BJ (cell line): ENCODE measurements around the gene PASD1. TPM values are rescaled to one million over a fixed set of nuclear protein-coding genes. Genes with fewer than 3 reads are reported as not detected.

Experiments used
- CTCF ChIA-PET: fragments of 350-600 bp; formaldehyde crosslinking; extraction: SDS; loops from one replicate; lab custom pipeline; 2021; ENCODE audit warnings: antibody characterized with exemption, inconsistent platforms; lab: Yijun Ruan, JAX
- POLR2A ChIA-PET: fragments of 300-600 bp; sonication (Branson Sonifier 250); formaldehyde crosslinking; extraction: SDS; loops from one replicate; lab custom pipeline; 2021; ENCODE audit warnings: antibody characterized with exemption; lab: Charles Lee
- DNase-seq: peaks from one replicate; pipeline ENCODE4 v3.0.0-alpha.2; 2011; ENCODE audit warnings: low read depth
- H3K27me3 ChIP-seq: 2 replicates; pipeline ENCODE4 v1.6.0; 2011; ENCODE audit warnings: low read length; ENCODE audit not compliant: control insufficient read depth, insufficient read depth
- H3K36me3 ChIP-seq: 2 replicates; pipeline ENCODE4 v1.5.1; 2011; ENCODE audit warnings: low read length; ENCODE audit not compliant: control insufficient read depth, insufficient read depth
- H3K4me3 ChIP-seq: 2 replicates; pipeline ENCODE4 v1.5.1; 2011; ENCODE audit warnings: low read depth, mild to moderate bottlenecking, control low read depth, low read length
- polyA minus RNA-seq: library from RNA; depleted of rRNA, polyadenylated mRNA; stranded (reverse); fragments of >200 nt; gene quantifications from 2 replicates; pipeline ENCODE4 v1.2.3, GENCODE V29; 2011; rRNA and poly(A)+ RNA removed
- polyA plus RNA-seq: library from polyadenylated mRNA; depleted of rRNA; stranded (reverse); fragments of >200 nt; gene quantifications from 2 replicates; pipeline ENCODE4 v1.2.3, GENCODE V29; 2011; rRNA removed
- TF ChIP-seq, protein P1 (sequence below): IDR thresholded peaks from 2 replicates; pipeline ENCODE4 v1.5.1; 2011; ENCODE audit warnings: low read depth, mild to moderate bottlenecking, control low read depth, inconsistent platforms, low read length, moderate library complexity; ENCODE audit not compliant: insufficient read depth

Gene PASD1, protein sequence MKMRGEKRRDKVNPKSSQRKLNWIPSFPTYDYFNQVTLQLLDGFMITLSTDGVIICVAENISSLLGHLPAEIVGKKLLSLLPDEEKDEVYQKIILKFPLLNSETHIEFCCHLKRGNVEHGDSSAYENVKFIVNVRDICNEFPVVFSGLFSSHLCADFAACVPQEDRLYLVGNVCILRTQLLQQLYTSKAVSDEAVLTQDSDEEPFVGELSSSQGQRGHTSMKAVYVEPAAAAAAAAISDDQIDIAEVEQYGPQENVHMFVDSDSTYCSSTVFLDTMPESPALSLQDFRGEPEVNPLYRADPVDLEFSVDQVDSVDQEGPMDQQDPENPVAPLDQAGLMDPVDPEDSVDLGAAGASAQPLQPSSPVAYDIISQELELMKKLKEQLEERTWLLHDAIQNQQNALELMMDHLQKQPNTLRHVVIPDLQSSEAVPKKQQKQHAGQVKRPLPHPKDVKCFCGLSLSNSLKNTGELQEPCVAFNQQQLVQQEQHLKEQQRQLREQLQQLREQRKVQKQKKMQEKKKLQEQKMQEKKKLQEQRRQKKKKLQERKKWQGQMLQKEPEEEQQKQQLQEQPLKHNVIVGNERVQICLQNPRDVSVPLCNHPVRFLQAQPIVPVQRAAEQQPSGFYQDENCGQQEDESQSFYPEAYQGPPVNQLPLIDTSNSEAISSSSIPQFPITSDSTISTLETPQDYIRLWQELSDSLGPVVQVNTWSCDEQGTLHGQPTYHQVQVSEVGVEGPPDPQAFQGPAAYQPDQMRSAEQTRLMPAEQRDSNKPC
- polyA plus RNA-seq (not detected in 2 replicates), polyA minus RNA-seq (not detected in 2 replicates)

DNA sequence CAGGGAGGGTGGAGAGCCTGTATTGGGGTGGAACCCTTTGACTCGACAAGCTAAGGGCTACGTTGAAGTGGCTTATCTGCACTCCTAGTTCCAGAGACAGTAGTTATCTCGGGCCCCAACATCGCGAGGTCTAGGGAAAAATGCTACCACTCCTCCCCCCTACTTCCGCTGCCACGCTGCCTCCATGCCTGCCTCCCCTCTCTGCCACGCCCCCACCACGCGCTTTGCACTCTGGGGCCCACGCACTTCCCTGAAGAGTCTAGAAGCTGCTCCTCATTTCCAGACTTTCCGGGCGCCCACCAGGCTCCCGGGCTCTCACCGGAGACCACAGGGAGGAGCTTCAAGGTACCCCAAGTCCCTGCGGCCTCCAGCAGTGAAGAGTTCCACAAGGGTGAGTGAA is at the start of gene PASD1:
Gene PASD1 (plus strand): TSS at position 227 of the 400 bp plus-strand sequence. CDS start 37,879 bp downstream, outside the sequence.
- ChIA-PET CTCF (no interaction called here), POLR2A (no interaction called here)
- Histone ChIP-seq H3K4me3 (no peak within 1 kb of the TSS), H3K27me3 (no peaks in the 10 kb centered on the region), H3K36me3 (no peaks in the 10 kb centered on the region)
- no peak for DNase-seq
- TF ChIP-seq, protein P1, sequence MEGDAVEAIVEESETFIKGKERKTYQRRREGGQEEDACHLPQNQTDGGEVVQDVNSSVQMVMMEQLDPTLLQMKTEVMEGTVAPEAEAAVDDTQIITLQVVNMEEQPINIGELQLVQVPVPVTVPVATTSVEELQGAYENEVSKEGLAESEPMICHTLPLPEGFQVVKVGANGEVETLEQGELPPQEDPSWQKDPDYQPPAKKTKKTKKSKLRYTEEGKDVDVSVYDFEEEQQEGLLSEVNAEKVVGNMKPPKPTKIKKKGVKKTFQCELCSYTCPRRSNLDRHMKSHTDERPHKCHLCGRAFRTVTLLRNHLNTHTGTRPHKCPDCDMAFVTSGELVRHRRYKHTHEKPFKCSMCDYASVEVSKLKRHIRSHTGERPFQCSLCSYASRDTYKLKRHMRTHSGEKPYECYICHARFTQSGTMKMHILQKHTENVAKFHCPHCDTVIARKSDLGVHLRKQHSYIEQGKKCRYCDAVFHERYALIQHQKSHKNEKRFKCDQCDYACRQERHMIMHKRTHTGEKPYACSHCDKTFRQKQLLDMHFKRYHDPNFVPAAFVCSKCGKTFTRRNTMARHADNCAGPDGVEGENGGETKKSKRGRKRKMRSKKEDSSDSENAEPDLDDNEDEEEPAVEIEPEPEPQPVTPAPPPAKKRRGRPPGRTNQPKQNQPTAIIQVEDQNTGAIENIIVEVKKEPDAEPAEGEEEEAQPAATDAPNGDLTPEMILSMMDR, result no peak

DNA sequence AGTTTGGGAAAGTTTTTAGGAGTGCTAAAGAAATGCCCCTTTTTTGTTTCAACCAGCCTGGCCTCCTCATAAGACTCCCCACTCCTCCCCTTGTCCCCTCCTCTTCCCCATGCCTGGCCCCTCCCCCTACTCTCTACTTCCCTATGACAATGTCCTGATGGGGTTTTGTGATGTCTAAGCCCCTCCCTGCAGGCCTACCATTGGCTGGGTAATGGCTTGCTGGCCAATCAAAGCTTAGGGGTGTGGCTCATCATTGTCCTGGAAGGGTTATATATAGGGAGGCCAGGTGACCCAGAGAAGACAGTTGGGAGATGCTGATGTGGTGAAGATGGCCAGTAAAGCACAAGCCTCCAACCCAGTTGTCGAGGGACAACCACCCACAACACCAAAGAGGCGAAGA is 48.2 kb upstream of the PASD1 start:
- POLR2A ChIA-PET, result no interaction called here
- CTCF ChIA-PET, result no interaction called here
- TF ChIP-seq, protein P1, result no peak
- Histone ChIP-seq H3K27me3 (no peaks in the 10 kb centered on the region), H3K4me3 (no peak overlapping the region), H3K36me3 (no peaks in the 10 kb centered on the region)
- no peak for DNase-seq

DNA sequence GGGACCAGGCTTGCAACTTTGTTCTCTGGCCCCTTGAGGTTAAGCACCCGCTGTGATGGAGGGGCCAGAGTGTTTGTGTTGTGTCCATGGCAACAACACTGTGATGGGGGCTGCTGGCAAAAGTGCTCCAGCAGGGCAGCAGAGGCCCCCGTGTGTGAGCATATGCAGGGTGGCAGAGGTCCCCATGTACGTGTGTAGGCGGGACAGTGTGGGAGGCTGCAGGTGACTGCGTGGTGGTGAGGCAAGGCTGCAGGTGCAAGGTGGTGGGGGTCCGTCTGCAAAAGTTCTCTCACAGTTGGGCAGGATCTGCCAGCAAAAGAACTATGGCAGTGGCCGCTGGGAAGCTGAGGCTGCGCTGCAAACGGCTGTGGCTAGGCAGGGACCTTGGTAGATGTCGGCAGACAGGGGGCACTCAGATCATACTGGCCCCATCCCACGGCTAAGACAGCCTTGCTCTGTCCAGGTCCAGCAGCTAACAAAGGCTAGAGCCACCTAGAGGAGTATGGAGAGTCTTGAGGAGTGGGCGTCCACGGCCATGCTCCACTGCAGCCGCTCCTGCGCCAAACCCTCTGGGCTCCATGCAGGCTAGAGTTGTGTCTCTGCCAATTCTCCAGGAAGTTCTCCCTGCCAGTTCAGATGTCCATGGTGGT is 46.8 kb upstream of the PASD1 start:
- POLR2A ChIA-PET, result no interaction called here
- TF ChIP-seq, protein P1, result no peak
- DNase-seq, result no peak
- no peak overlapping the region for H3K4me3 ChIP-seq
- CTCF ChIA-PET, result no interaction called here
- no peaks in the 10 kb centered on the region for H3K27me3 ChIP-seq
- no peaks in the 10 kb centered on the region for H3K36me3 ChIP-seq

DNA sequence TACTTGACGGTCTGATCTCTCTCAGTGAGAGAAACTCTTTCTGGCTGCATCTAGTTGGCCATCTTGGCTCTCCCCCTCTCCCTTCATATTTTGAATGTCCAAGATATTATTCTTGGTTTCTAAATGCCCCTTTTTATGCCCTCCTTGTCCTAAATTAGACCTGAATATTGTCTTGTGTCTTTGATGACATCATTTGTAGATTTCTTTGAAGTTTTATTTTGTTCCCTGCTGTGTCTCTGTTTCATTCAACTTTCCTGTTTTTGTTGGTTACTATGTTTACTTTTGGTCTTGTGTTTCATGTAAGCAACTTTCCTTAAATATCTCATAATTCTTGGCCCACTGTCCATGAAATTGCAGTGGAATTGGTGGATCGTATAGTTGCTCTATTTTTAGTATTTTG is 46.1 kb upstream of the PASD1 start:
- Histone ChIP-seq H3K4me3 (no peak overlapping the region), H3K36me3 (no peaks in the 10 kb centered on the region), H3K27me3 (no peaks in the 10 kb centered on the region)
- ChIA-PET POLR2A (no interaction called here), CTCF (no interaction called here)
- TF ChIP-seq, protein P1, result no peak
- DNase-seq, result no peak

DNA sequence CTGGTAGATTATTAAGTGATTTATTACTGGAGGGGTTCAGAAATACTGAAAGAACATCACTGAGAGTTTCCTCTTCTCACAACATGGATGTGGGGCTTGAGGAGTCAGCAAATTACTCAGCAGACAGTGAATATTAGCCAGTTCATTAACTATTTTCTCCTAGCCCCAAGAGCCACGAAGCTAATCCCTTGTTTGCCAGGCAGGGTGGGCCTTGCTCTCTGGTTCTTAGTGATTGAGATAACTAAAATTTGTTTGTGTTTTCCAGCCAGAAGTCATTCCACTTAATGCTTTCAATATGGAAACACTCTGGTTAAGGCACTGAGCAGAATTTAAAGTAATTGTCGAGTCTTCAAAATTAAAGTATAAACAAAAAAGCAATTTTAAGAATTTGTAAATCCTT is 40.1 kb upstream of the PASD1 start:
- POLR2A ChIA-PET, result no interaction called here
- TF ChIP-seq, protein P1, result no peak

More for the DNA sequence above, 40.1 kb upstream of the PASD1 start:
- Histone ChIP-seq H3K36me3 (no peaks in the 10 kb centered on the region), H3K27me3 (no peaks in the 10 kb centered on the region), H3K4me3 (no peak overlapping the region)
- DNase-seq, result no peak
- CTCF ChIA-PET, result no interaction called here
